ENCODE data around the gene SYNM.

GRCh38 chr15:99180964-99181306, 76.1 kb downstream of the SYNM start:
- TF ChIP-seq CTCF (conservative IDR thresholded peaks at IDR 0.05) (no peak), ZFX (IDR thresholded peaks at IDR 0.05) (no peak)
